ENCODE results near the gene CPN2. TPM values are rescaled to one million over a fixed set of nuclear protein-coding genes. Genes with fewer than 3 reads are reported as not detected.

The CPN2 gene
- polyA plus RNA-seq, 1 donor from 2014 or later, result not detected

GRCh38 chr3:194354315-194354714 is 3.2 kb upstream of the CPN2 start:
- no peak for TF ChIP-seq TAF1 (IDR thresholded peaks at IDR 0.05; ENCODE audit: low read depth)
- no peak for TF ChIP-seq POLR2AphosphoS5 (IDR thresholded peaks at IDR 0.05)
- no peak for TF ChIP-seq SMC3 (conservative IDR thresholded peaks at IDR 0.05; ENCODE audit: poor library complexity)
- TF ChIP-seq EP300 (conservative IDR thresholded peaks at IDR 0.05; ENCODE audit: poor library complexity, severe bottlenecking), result no peak

GRCh38 chr3:194352667-194353246 is 1.6 kb upstream of the CPN2 start:
- H3K27ac ChIP-seq (ENCODE audit: low read length), result no peak overlapping the region
- H3K36me3 ChIP-seq (ENCODE audit: insufficient read depth, low read length), result no peaks in the 10 kb centered on the region
- no peaks in the 10 kb centered on the region for H3K79me2 ChIP-seq (replicated peaks; ENCODE audit: insufficient read depth, low read length)
- TF ChIP-seq EP300 (conservative IDR thresholded peaks at IDR 0.05; ENCODE audit: poor library complexity, severe bottlenecking) (no peak), RAD21 (conservative IDR thresholded peaks at IDR 0.05) (no peak), SMC3 (conservative IDR thresholded peaks at IDR 0.05; ENCODE audit: poor library complexity) (no peak), POLR2AphosphoS5 (IDR thresholded peaks at IDR 0.05) (no peak), REST (IDR thresholded peaks at IDR 0.05; ENCODE audit: borderline replicate concordance) (no peak), MXI1 (conservative IDR thresholded peaks at IDR 0.05; ENCODE audit: poor library complexity, severe bottlenecking) (no peak), EZH2 (IDR thresholded peaks at IDR 0.05; ENCODE audit: borderline replicate concordance, insufficient read depth, low read length, poor library complexity, severe bottlenecking) (no peak), CTCF (IDR thresholded peaks at IDR 0.05; ENCODE audit: poor library complexity, severe bottlenecking) (no peak), TAF1 (IDR thresholded peaks at IDR 0.05; ENCODE audit: low read depth) (no peak)
- no peaks in the 10 kb centered on the region for H3F3A ChIP-seq (ENCODE audit: insufficient read depth, low read length, poor library complexity, severe bottlenecking)
- no peak overlapping the region for H3K4me3 ChIP-seq (ENCODE audit: low read length)
- H3K27me3 ChIP-seq (ENCODE audit: insufficient read depth, low read depth, low read length), result no peaks in the 10 kb centered on the region
- H3K9me2 ChIP-seq (ENCODE audit: insufficient read depth, low read length), result no peaks in the 10 kb centered on the region
- no peaks in the 10 kb centered on the region for H4K20me1 ChIP-seq (ENCODE audit: insufficient read depth)
- no peak overlapping the region for H3K9ac ChIP-seq (ENCODE audit: low read length)
- no peak overlapping the region for H3K4me2 ChIP-seq (ENCODE audit: low read length)
- no peak overlapping the region for H2AFZ ChIP-seq (ENCODE audit: low read depth, low read length)
- no peaks in the 10 kb centered on the region for H3K9me3 ChIP-seq (ENCODE audit: low read length)

More at GRCh38 chr3:194354315-194354714, 3.2 kb upstream of the CPN2 start:
- Histone ChIP-seq H2AFZ (ENCODE audit: low read depth, low read length) (no peak overlapping the region), H3F3A (ENCODE audit: insufficient read depth, low read length, poor library complexity, severe bottlenecking) (no peaks in the 10 kb centered on the region), H3K9me3 (ENCODE audit: low read length) (no peaks in the 10 kb centered on the region), H3K27ac (ENCODE audit: low read length) (no peak overlapping the region), H4K20me1 (ENCODE audit: insufficient read depth) (no peaks in the 10 kb centered on the region), H3K9ac (ENCODE audit: low read length) (no peak overlapping the region), H3K4me3 (ENCODE audit: low read length) (no peak overlapping the region), H3K9me2 (ENCODE audit: insufficient read depth, low read length) (no peaks in the 10 kb centered on the region), H3K4me2 (ENCODE audit: low read length) (no peak overlapping the region), H3K79me2 (replicated peaks; ENCODE audit: insufficient read depth, low read length) (no peaks in the 10 kb centered on the region), H3K27me3 (ENCODE audit: insufficient read depth, low read depth, low read length) (no peaks in the 10 kb centered on the region), H3K36me3 (ENCODE audit: insufficient read depth, low read length) (no peaks in the 10 kb centered on the region)
